ENCODE measurements around the gene ASXL1. TPM values are rescaled to one million over a fixed set of nuclear protein-coding genes. Genes with fewer than 3 reads are reported as not detected.

Gene ASXL1
- total and polyA plus RNA-seq, 10 of the 15 experiments (the other 5 are each of a cell fraction or from before 2014, with no cell fraction given): 11.0 to 87.6 (median 56.8) TPM

DNA sequence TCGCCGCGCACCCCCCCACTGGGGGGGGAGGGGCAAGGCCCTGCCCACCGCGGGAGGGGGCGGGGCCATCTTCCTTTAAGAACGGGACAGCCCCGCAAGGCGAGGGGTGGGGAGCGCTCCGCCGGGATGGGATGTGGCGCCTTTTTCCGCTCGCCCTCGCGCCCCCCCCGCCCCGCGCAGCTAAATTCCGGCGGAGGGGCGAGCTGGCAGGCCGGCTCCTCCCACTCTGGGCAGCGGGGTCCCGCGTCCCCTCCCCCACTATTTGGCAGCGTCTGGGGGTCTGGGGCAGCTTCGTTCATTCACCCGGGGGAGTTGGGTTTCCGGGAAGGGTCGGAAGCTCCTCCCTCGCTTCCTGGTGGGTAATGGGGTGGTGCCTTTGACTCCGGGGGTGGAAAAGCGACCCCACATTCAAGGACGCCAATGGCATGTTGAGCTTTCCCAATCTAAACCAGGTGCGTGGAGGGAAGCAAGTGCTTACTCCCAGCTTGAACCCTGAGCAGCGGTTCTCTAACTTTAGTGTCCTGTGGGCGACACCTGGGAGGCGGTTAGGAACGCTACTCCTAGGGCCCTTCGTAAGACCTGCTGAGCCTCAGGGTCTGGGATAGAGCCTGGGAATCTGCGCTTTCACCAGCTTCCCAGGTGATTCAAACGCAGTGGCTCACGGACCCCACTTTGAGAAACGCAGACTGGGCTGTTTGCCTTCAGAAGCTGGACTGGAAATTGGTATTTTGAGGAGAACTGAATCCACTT is 927 bp downstream of the ASXL1 start (continued):
- no peak for TF ChIP-seq PAX5 (IDR thresholded peaks at IDR 0.05; ENCODE audit: borderline replicate concordance, low read depth, low read length)
- TF ChIP-seq ZNF687 (IDR thresholded peaks at IDR 0.05): no peak
- no peak for TF ChIP-seq SPI1 (IDR thresholded peaks at IDR 0.05; ENCODE audit: borderline replicate concordance, insufficient read depth, low read depth, low read length)
- TF ChIP-seq IKZF2 (IDR thresholded peaks at IDR 0.05): peak; percentile 71 to 77
- peak; percentile 39; the same call in 1 of the 2 replicates for TF ChIP-seq MTA3 (IDR thresholded peaks at IDR 0.05; ENCODE audit: borderline replicate concordance, low read length)
- TF ChIP-seq ZNF274 (IDR thresholded peaks at IDR 0.05; ENCODE audit: insufficient read depth, insufficient read length): no peak
- no peak for TF ChIP-seq ZBTB40 (IDR thresholded peaks at IDR 0.05; ENCODE audit: borderline replicate concordance)
- TF ChIP-seq EGR1 (IDR thresholded peaks at IDR 0.05; ENCODE audit: borderline replicate concordance in 1 of 2, low read depth in 2 of 2, low read length in 2 of 2): peak in 1 of 2 experiments; percentile 16; a peak in 2 of 3 replicates
- no peak for TF ChIP-seq ESRRA (IDR thresholded peaks at IDR 0.05; ENCODE audit: low read length)
- TF ChIP-seq E2F4 (IDR thresholded peaks at IDR 0.05; ENCODE audit: low read depth, low read length): no peak
- TF ChIP-seq NR2C1 (IDR thresholded peaks at IDR 0.05): no peak
- peak; percentile 26 for TF ChIP-seq MEF2B (IDR thresholded peaks at IDR 0.05; ENCODE audit: partially characterized antibody, poor library complexity, severe bottlenecking)
- TF ChIP-seq POLR2AphosphoS2 (IDR thresholded peaks at IDR 0.05; ENCODE audit: low read depth, low read length): no peak
- TF ChIP-seq SREBF1 (IDR thresholded peaks at IDR 0.05; ENCODE audit: low read length): no peak
- TF ChIP-seq SMAD5 (IDR thresholded peaks at IDR 0.05; ENCODE audit: low read depth): 0 out of 2 replicates have a peak, but pooled peaks have one; percentile 33
- TF ChIP-seq DPF2 (IDR thresholded peaks at IDR 0.05): no peak; the same call in none of the 2 replicates
- no peak for TF ChIP-seq YBX1 (IDR thresholded peaks at IDR 0.05)
- 0 out of 2 replicates have a peak, but pooled peaks have one; percentile 10 for TF ChIP-seq CREM (IDR thresholded peaks at IDR 0.05; ENCODE audit: low read depth)
- no peak for TF ChIP-seq EP300 (IDR thresholded peaks at IDR 0.05; ENCODE audit: borderline replicate concordance in 1 of 2, control insufficient read depth in 1 of 2, low read depth in 2 of 2, low read length in 2 of 2)
- TF ChIP-seq BHLHE40 (IDR thresholded peaks at IDR 0.05; ENCODE audit: borderline replicate concordance in 1 of 2, low read depth in 2 of 2, low read length in 1 of 2): no peak
- peak; percentile 24; the same call in 1 of the 2 replicates for TF ChIP-seq TCF3 (IDR thresholded peaks at IDR 0.05; ENCODE audit: borderline replicate concordance, insufficient read depth, low read depth, low read length)
